GM21786 (cell line): ENCODE data around the gene RAB17.
A peak's percentile ranks its signal among the peaks of the same experiment; 100 is the strongest.

Experiments
- ATAC-seq: cut with Tn5 transposase; IDR thresholded peaks from one replicate; pipeline ENCODE4 v1.9.1; 2021; ENCODE audit not compliant: unreplicated experiment

RAB17 gene

DNA sequence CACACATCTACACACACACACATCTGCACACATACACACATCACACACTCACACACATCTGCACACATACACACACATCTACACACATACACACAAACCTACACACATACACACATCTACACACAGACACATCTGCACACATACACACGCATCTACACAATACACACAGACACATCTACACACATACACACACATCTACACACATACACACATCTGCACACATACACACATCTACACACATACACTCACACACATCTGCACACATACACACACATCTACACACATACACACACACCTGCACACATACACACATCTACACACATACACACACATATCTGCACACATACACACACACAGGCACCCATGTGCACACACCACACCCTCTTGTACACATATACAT, 24.6 kb downstream of the RAB17 start:
- no peak for ATAC-seq

DNA sequence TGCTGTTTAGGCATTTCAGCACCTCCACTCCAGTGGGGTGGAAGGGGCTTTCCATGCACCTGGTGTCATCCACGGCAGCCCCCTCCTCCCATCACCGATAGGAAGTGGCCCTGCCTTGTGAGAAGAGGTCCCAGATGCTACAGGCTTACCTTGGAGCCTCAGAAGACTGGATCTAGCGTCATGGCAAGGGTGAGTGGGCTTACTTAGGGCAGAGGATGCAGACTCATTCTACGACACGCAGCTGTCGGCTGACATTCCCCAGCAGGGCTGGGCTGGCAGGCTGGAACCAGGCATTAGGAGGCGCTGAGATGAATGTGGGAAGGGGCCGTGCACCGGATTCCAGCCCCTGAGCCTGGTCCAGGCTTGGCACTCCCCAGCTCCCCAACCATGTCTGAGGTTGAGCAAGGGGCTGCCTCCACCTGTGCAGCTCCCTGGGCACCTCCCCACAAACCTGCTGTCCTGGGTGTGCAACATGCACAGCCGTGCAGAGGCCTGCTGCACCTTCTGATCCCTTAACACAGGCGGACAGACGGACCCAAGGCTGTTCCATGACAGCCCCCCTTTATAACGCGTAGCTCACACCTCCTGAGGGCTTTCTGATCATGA, 25.9 kb downstream of the RAB17 start:
- ATAC-seq: no peak

DNA sequence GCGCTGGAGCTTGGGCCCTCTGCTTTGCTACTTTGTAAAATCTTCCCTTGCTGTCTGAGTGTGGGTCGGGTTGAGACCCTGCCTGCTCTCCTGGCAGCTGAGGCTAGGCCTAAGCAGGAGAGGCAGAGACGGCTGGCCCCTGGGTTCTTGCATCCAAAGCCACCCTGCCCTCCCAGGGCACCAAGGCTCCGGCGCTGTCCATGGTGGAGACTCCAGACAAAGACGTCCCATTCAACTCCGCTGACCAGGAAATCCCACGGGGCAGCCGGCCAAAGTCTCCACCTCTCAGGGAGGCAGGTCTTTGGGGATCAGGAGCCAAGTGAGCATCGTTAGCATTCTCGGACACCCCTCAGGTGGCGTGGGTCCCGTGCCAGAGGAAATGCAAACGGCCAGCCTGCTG, 26.7 kb downstream of the RAB17 start:
- ATAC-seq: no peak

DNA sequence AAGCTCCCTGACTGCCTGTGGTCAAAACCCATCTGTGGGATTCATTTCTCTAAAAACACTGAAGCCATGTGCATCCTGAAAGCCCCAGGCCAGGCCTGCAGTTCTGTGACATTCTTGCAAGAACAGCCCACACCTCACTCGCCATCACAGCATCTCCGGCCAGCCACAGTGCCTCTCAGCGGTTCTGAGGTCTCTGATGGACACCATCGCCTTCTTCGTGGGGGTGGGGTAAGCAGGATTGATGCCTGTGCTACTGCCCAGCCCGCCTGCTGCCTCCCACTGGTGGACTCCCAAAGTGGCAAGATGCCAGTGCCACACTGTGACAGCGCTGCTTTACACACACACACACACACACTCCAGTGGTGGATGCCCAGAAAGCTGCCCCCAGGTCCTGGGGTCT, 29.3 kb downstream of the RAB17 start:
- ATAC-seq: no peak

DNA sequence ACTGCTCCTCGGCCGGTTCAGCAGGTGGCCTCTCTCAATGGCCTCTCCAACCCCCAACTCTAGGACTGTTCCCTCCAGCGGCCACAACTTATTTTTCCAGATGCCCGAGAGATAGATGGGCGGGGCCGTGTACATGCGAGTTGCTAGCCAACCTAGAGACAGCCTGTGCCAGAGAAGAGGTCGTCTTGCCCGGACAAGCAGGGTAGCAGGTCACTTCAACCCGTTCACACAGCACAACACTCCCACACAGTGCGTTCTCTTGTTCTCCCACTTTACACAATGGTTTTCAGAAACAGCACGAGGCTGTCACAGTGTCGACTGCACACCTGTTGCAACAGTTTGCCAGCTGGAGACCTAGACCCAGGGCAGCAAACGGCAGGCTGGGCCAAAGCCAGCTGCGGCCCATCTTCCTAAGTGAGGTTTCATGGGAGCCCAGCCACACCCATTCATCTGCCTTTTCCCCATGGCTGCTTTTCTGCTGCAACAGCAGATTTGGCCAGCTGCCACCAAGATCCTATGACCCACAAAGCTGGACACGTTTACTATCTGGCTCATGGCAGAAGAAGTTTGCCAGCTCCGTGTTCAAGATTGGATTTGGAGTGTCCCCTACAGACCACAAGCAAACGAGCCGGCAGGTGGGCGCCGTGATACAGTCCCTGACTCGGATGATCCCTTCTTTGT, 31.4 kb downstream of the RAB17 start:
- no peak for ATAC-seq

DNA sequence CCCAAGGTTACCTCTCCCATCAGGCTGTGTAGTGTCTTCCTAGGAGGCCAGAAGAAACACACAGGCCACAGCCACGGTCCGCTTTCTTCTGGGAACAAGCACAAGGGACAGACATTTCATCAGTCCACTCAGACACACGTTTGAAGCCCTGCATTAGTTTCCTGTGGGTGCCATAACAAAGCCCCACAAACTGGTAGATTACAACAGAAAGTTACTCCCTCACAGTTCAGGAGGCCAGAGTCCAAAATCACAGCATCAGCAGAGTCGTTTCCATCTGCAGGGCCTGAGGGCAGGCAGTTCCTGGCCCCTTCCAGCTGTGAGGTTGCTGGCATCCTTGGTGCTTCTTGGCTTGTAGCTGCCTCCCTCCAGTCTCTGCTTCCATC, 32.9 kb downstream of the RAB17 start:
- peak; percentile 13 for ATAC-seq

DNA sequence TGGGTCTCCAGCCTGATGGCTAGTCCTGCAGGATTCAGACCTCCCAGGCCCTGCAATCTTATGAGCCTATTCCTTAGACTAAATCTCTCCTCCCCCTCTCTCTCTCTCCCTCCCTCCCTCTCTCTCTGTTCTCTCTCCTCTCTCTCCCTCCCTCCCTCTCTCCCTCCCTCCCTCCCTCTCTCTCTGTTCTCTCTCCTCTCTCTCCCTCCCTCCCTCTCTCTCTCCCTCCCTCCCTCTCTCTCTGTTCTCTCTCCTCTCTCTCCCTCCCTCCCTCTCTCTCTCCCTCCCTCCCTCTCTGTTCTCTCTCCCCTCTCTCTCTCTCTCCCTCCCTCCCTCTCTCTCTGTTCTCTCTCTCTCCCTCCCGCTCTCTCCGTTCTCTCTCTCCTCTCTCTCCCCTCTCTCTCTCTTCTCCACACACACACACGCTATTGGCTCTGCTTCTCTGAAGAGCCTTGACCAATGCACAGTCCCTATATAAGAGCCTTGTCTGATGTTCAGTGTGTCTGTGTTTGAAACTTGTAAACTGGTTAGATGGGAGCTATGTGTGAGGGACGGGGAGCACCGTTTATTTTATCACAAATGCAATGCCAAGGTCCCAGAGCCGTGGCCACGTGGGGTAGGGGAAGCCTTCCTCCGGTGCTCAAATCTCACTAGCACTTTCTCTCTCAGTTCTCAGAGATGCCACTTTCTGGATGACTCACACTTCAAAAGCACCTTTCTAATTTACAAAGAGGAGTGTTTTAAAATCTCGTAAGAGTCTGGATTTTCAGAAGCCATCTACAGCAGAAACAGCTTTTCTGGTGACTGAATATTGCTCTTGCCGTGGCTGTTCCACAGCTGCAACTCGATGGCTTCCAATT, 33.5 kb downstream of the RAB17 start:
- peak; percentile 97 for ATAC-seq

DNA sequence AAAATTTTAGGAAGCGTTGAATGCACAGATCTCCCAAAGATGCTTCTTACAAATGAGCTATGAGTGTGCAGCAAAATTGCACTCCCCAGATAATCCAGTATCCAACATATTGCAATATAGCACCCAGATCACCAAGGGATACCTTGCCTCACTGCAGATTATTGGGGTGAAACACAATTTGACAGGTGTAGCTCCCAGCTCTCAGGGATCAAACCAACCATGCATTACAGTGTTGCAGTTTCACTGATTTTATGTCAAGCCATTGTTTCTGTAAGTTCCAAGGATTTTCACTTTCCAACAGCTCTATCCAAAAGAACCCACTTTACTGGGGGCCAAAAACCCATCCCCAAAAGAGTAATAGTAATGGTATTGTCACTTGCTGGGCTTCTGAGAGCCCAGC, 35.0 kb downstream of the RAB17 start:
- no peak for ATAC-seq

DNA sequence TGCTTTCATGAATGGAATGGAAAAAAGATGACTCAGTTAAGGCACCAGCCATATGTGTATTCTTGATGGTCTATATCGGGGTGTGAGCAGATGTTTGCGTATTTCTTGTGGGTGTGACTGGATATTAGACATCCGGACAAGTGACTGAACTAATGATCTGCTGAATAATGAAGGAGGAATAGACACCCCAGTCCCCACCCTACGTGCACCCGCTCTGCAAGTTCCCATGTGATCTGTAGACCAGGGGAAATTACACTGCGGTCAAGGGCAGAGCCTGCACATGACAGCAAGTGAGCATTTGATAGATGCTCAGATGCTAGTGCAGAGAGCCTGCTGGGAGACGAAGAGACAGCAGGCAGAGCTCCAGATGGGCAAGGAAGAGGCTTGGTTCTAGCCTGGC, 36.6 kb downstream of the RAB17 start:
- no peak for ATAC-seq

DNA sequence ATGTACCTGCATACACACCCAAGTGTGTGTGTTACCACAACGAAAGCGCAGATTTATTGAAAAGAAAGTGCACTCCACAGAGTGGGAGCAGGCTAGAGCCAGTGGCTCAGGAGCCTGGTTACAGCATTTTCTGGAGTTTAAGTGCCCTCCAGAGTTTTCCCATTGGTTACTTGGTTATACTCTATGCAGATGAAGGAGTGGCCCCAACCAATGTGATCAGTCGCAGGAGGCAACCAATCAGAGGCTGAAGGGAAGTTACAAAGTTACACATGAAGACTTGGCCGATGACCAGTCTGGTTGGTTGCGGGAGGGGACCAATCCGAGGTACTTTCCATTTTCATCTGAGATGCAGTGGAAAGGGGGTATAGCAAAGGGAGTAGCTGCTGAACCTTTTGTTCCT, 37.6 kb downstream of the RAB17 start:
- ATAC-seq: no peak

DNA sequence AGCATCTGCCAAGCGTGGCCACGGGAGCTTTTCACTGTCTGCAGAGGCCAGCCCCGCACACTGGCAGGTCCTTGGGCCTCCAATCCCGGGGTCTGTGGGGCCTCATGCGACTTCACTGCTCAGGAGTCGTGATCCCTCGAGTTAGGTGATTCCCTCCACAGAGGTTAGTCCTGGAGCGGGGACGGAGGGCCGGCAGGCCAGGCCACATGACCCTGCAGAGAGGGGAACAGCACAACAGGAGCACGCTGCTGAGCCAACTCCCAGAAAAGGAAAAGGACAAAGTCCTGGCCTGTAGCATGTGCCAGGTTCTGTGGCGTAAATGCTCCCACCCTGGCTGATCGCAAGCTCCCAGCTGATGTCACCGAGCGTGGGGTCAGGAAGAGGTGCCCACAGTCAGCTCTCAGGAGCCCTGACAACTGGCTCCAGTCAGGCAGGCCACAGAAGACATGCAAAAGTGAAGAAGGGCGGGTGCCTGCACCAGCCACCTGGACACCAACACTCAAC, 39.4 kb downstream of the RAB17 start:
- no peak for ATAC-seq

DNA sequence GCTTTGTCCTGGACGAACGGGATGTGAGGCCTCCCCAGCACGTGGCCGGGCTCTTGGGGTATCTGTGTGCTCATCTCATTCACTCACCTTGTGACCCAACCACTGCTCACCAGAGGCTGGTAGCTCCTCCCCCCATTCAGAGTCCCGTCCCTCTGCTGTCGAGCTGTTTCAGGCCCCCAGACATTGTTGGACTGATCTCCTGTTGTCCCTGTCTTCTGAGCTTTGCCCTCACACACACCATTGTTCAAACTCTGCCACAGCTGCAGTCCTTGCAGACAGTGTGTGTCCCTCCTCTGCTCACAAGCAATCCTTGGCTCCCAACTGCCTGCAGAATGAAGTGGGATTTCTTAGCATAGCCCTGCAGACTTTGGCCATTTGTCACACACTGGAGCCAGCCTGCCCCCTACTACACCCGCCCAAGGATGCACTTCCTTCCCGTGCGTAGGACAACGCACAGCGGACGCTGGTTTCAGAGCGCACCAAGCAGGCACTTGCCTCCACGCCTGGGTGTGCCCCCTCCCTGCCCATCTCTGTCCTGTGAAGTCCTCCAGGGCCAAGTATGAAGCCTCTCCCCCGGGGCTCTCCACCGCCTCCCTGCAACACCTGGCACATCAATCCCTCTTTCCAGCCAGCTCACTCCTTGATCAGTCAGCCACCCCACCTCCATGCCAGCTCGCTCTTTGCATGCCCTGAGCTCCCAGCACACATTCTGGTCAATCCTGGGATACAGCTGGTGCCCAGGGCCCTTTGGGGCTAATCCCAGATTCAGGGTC, 40.7 kb downstream of the RAB17 start:
- ATAC-seq: no peak

DNA sequence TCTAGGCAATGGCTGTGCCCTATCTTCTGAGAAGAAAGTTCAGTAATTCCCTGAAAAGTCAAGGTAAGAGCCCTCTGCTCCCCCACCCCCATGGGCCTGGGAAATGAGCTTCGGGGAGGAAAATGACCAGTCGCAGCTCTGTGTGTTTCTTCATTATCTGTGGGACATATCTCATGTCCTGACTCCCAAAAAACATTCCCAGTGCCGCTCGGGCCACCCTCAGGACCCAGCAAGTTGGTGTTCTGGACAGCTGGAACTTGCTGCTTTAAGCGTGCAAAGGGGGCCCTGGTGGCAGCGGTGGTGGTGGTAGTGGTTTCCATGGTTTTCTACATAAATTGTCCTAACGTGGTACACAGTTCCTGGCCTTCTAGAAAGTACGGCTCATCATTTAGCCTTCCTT, 41.3 kb downstream of the RAB17 start:
- ATAC-seq: no peak

DNA sequence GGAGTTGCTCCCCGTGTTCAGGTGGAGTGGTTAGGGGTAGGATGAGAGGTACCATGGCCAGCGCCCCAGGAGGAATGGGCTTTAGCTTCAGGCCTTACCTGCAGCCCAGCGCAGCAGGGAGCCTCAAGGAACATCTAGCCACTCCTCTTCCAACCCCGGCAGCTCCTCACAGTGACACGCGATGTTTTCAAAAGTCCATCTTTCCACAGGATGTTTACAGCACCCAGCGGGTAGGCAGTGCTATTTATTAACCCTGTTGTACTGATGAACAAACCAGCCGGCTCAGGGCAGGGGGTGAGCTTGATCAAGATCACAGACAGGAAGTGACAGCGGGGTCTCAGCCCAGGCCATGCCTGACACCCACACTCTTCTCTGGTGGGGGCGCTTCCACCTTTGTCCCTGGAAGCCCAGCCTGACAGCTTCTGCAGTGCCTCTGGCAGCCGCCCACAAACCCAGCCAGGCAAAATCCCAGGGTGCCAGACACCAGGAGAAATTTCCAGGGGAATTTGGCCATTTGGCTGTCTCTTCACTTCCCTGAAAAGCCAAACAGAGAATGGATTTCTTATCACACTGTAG, 42.6 kb downstream of the RAB17 start:
- ATAC-seq: no peak

DNA sequence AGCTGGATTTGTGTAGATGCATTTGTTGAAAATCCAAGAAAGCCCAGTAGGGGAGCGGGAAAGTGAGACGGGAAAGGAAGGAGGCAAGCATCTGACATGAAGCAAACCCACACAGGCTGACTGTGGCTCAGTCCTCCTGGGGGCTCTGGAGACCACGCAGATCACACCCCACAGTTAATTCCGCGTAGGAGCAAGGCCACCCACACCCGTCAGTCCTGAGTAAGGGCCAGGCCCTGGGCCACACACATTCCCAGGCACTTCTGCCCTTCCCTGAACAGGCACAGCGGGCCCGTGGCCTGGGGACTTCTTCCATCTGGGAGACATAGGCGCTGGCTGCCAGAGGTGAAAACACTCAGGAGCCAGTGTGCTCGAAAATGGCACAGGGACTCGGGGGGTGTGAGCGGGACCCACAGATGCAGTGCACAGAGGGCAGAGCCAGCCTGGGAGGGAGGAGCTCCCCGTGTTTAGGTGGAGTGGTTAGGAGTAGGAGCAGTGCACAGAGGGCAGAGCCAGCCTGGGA, 43.6 kb downstream of the RAB17 start:
- ATAC-seq: no peak

DNA sequence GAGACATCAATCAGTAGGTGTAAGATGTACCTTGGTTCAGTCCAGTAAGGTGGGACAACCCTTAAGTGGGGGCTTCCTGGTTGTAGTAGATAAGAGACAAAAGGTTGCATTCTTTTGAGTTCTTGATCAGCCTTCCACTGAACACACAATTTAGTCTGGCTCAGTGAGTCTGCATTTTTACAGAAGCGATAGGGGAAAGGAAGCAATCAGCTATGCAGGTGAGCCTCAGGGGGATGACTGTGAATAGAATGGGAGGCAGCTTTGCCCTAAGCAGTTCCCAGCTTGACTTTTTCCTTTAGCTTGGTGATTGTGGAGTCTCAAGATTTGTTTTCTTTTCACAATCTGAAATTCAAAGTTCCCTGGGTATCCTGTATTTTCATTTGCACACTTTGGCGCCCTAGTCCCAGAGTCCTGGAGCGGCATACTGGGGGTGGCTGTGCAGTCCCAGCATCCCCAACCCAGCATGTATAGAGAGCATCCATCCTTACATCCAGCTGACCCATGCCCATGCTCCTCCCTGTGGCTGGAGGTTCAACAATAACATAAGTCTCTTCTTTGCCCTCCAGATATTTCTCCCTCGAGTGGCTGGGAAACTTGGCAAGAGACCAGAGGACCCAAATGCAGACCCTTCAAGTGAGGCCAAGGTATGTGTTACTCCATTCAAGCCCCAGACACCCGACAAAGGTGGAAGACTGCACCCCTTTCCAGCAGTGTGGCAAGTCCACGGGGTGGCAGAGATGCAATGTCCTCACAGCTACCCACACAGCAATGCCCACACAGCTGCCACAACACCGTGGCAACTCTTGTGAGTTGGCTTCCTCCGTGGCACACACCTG, 44.3 kb downstream of the RAB17 start:
- ATAC-seq: no peak

DNA sequence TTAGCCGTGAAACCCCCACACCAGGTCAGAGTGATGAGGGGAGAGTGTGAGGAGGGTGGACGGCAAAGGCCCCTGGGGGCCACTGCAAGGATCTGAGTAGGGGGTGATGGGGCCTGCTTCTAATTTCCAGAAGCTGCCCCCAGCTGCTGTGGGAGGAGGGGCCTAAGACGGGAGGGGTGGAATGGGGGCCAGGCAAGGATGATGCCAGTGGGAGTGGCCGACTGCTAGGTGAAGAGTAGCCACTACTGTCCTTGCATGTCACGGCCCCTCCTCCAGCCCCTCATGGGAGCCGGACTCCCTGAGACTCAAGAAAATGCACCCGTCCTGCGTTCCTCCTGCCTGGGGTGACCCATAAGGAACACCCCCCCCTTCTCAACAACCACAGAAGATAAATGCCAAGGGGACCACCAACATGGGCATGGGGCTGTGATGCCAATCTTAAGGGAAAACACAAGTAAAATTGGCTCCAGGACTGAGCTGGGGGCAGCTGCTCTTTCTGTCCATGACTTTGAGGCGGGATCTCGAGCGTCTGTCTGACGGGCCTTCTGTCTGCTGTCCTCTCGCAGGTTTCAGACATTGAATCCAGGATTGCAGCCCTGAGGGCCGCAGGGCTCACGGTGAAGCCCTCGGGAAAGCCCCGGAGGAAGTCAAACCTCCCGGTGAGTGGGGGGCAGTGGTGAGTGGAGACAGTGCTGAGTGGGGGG, 48.4 kb downstream of the RAB17 start:
- no peak for ATAC-seq

DNA sequence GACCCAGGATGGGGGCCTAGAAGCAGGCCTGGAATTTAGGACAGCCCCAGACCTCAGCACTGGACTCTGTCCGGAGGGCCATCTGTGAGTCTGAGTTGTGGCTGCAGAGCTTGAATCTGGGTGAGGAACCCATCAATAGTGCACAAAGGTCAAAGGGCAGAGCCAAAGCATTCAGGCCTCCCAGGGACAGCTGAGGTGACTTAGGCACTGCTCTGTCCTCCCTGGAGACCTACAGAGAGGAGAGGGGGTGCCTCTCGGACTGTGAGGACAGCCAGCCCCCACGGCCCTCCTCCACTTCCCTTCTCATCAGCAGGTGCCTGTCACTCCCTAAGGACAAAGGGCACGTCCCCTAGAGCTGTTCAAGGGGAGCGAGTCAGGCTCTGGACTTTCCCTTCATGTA, 49.3 kb downstream of the RAB17 start:
- no peak for ATAC-seq

DNA sequence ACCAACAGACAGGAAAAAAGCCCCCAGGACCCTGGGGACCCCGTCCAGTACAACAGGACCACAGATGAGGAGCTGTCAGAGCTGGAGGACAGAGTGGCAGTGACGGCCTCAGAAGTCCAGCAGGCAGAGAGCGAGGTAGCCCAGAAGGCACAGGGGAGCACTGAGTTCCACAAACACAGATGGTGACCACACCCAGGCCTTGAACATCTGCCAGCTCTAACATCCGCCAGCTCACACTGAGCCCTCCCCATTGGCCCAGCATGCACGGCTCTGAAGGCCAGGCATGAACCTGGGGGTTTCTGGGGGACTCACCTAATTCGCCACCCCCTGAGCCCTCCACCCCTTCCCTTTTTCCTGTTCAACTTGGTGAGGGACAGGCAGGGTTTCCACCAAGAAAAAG, 49.7 kb downstream of the RAB17 start:
- ATAC-seq: no peak
